ENCODE results near the gene JAM3.

JAM3 gene

DNA sequence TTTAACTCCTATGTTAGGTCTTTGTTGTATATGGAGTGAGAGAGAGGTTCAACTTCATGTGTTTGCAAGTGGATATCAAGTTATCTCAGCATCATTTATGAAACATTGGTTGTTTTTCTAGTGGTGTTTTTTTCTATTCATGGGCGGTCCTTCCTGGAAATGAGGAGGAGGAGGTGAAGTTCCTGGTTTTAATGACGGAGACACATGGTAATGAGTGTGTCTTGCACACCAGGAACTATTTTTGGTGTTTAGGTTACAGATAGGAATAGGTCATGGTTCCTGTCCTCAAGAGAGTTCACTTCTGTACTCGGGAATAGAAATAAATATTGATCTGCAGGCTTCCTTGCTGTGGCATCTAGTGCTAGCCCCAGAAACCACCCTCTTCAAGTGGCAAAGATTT, 74.9 kb downstream of the JAM3 start:
- H2BK5ac ChIP-seq (ENCODE audit: low read depth, low read length, poor library complexity, severe bottlenecking) = no peak overlapping the region
- no peak for DNase-seq
- no peak overlapping the region for H2BK120ac ChIP-seq (ENCODE audit: low read depth, low read length)
- H2AFZ ChIP-seq (ENCODE audit: low read depth, low read length) = no peak overlapping the region
- no peak overlapping the region for H3K4me2 ChIP-seq (ENCODE audit: low read length, poor library complexity, severe bottlenecking)
- WGBS = 98% methylated on average over 3 of the region's 3 CpGs
- no peak overlapping the region for H2BK15ac ChIP-seq (ENCODE audit: low read depth, poor library complexity, severe bottlenecking)
- H3K4ac ChIP-seq (ENCODE audit: low read depth in 1 of 2, low read length in 2 of 2) = no peak overlapping the region
- no peaks in the 10 kb centered on the region for H3K9me3 ChIP-seq (ENCODE audit: control insufficient read depth, low read length)
- H3K79me1 ChIP-seq (replicated peaks; ENCODE audit: low read length, poor library complexity, severe bottlenecking) = no peaks in the 10 kb centered on the region
- H3K14ac ChIP-seq (ENCODE audit: low read length in 2 of 2) = no peak overlapping the region
- no peaks in the 10 kb centered on the region for H3K4me1 ChIP-seq (ENCODE audit: control insufficient read depth, insufficient read depth, low read depth, low read length)
- H3K18ac ChIP-seq (ENCODE audit: low read depth in 1 of 2, low read length in 2 of 2) = no peak overlapping the region
- H4K91ac ChIP-seq (ENCODE audit: low read length) = no peak overlapping the region
- H4K8ac ChIP-seq (ENCODE audit: low read length) = no peak overlapping the region
- no peak overlapping the region for H2AK5ac ChIP-seq (ENCODE audit: low read length, severe bottlenecking)
- no peak overlapping the region for H3K23ac ChIP-seq (ENCODE audit: low read length in 2 of 2)
- H3K36me3 ChIP-seq (ENCODE audit: control insufficient read depth in 1 of 2, insufficient read depth in 2 of 2, low read depth in 1 of 2, low read length in 2 of 2) = peaks cover 14 to 51% of the 10 kb centered on the region in 2 experiments
- H3K9ac ChIP-seq (ENCODE audit: low read length) = no peak overlapping the region
- no peak overlapping the region for H3K27ac ChIP-seq (ENCODE audit: low read length, poor library complexity, severe bottlenecking)
- H2BK12ac ChIP-seq (ENCODE audit: low read length in 2 of 2) = no peak overlapping the region
- H3K4me3 ChIP-seq (ENCODE audit: insufficient read depth in 1 of 2, low read depth in 1 of 2, low read length in 2 of 2) = no peak overlapping the region
- H3K27me3 ChIP-seq (ENCODE audit: control insufficient read depth in 1 of 2, insufficient read depth in 1 of 2, low read length in 2 of 2) = no peaks in the 10 kb centered on the region

DNA sequence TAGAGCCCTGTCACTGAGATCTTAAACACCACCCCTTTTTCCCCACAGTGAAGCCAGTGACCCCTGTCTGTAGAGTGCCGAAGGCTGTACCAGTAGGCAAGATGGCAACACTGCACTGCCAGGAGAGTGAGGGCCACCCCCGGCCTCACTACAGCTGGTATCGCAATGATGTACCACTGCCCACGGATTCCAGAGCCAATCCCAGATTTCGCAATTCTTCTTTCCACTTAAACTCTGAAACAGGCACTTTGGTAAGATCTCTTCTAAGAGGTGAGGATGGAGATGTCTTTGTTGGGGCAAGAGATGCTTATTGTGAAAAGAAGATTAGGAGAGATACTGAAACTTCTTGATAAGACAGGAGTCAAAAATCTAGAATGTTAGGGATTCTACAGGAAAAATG, 75.9 kb downstream of the JAM3 start:
- H3K23ac ChIP-seq (ENCODE audit: low read length in 2 of 2) = no peak overlapping the region
- no peak overlapping the region for H2AK5ac ChIP-seq (ENCODE audit: low read length, severe bottlenecking)
- WGBS = 93% methylated on average over 5 of the region's 5 CpGs
- no peaks in the 10 kb centered on the region for H3K79me1 ChIP-seq (replicated peaks; ENCODE audit: low read length, poor library complexity, severe bottlenecking)
- H3K27ac ChIP-seq (ENCODE audit: low read length, poor library complexity, severe bottlenecking) = no peak overlapping the region
- no peak overlapping the region for H3K4me3 ChIP-seq (ENCODE audit: insufficient read depth in 1 of 2, low read depth in 1 of 2, low read length in 2 of 2)
- no peak overlapping the region for H4K91ac ChIP-seq (ENCODE audit: low read length)
- H2BK15ac ChIP-seq (ENCODE audit: low read depth, poor library complexity, severe bottlenecking) = no peak overlapping the region
- H2AFZ ChIP-seq (ENCODE audit: low read depth, low read length) = no peak overlapping the region
- H3K18ac ChIP-seq (ENCODE audit: low read depth in 1 of 2, low read length in 2 of 2) = no peak overlapping the region
- H2BK12ac ChIP-seq (ENCODE audit: low read length in 2 of 2) = no peak overlapping the region
- no peaks in the 10 kb centered on the region for H3K4me1 ChIP-seq (ENCODE audit: control insufficient read depth, insufficient read depth, low read depth, low read length)
- H2BK5ac ChIP-seq (ENCODE audit: low read depth, low read length, poor library complexity, severe bottlenecking) = no peak overlapping the region
- no peak overlapping the region for H3K4ac ChIP-seq (ENCODE audit: low read depth in 1 of 2, low read length in 2 of 2)
- no peaks in the 10 kb centered on the region for H3K9me3 ChIP-seq (ENCODE audit: control insufficient read depth, low read length)
- no peak overlapping the region for H3K9ac ChIP-seq (ENCODE audit: low read length)
- H4K8ac ChIP-seq (ENCODE audit: low read length) = no peak overlapping the region
- H3K36me3 ChIP-seq (ENCODE audit: control insufficient read depth in 1 of 2, insufficient read depth in 2 of 2, low read depth in 1 of 2, low read length in 2 of 2) = peaks cover 22 to 60% of the 10 kb centered on the region in 2 experiments
- H3K27me3 ChIP-seq (ENCODE audit: control insufficient read depth in 1 of 2, insufficient read depth in 1 of 2, low read length in 2 of 2) = no peaks in the 10 kb centered on the region
- no peak overlapping the region for H2BK120ac ChIP-seq (ENCODE audit: low read depth, low read length)
- H3K14ac ChIP-seq (ENCODE audit: low read length in 2 of 2) = no peak overlapping the region
- DNase-seq = no peak
- H3K4me2 ChIP-seq (ENCODE audit: low read length, poor library complexity, severe bottlenecking) = no peak overlapping the region

DNA sequence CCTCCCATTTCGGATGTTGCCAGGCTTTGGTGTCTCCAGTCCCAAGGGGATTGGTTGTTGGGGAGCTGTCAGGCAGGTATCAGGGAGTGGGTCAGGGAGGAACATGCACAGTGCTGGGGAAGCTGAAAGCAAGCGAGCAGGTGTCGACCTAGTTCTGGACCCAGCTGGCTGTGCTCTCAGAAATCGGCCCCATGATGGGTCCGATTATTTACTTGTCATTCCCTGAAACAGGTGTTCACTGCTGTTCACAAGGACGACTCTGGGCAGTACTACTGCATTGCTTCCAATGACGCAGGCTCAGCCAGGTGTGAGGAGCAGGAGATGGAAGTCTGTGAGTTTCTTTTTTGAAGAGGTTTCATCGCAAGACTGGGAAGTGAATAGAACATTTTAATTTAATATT, 76.8 kb downstream of the JAM3 start:
- no peak overlapping the region for H3K23ac ChIP-seq (ENCODE audit: low read length in 2 of 2)
- no peak overlapping the region for H3K27ac ChIP-seq (ENCODE audit: low read length, poor library complexity, severe bottlenecking)
- H3K79me1 ChIP-seq (replicated peaks; ENCODE audit: low read length, poor library complexity, severe bottlenecking) = no peaks in the 10 kb centered on the region
- H2BK15ac ChIP-seq (ENCODE audit: low read depth, poor library complexity, severe bottlenecking) = no peak overlapping the region
- H3K9ac ChIP-seq (ENCODE audit: low read length) = no peak overlapping the region
- no peak overlapping the region for H3K14ac ChIP-seq (ENCODE audit: low read length in 2 of 2)
- DNase-seq = no peak
- no peak overlapping the region for H2AFZ ChIP-seq (ENCODE audit: low read depth, low read length)
- no peak overlapping the region for H4K8ac ChIP-seq (ENCODE audit: low read length)
- peaks cover 27 to 65% of the 10 kb centered on the region in 2 experiments for H3K36me3 ChIP-seq (ENCODE audit: control insufficient read depth in 1 of 2, insufficient read depth in 2 of 2, low read depth in 1 of 2, low read length in 2 of 2)
- H3K9me3 ChIP-seq (ENCODE audit: control insufficient read depth, low read length) = no peaks in the 10 kb centered on the region
- no peak overlapping the region for H4K91ac ChIP-seq (ENCODE audit: low read length)
- 97% methylated on average over 7 of the region's 8 CpGs for WGBS
- H2BK5ac ChIP-seq (ENCODE audit: low read depth, low read length, poor library complexity, severe bottlenecking) = no peak overlapping the region
- no peak overlapping the region for H3K4me3 ChIP-seq (ENCODE audit: insufficient read depth in 1 of 2, low read depth in 1 of 2, low read length in 2 of 2)
- H3K4ac ChIP-seq (ENCODE audit: low read depth in 1 of 2, low read length in 2 of 2) = no peak overlapping the region
- no peak overlapping the region for H2AK5ac ChIP-seq (ENCODE audit: low read length, severe bottlenecking)
- no peak overlapping the region for H3K18ac ChIP-seq (ENCODE audit: low read depth in 1 of 2, low read length in 2 of 2)
- H2BK120ac ChIP-seq (ENCODE audit: low read depth, low read length) = no peak overlapping the region
- no peak overlapping the region for H2BK12ac ChIP-seq (ENCODE audit: low read length in 2 of 2)
- no peaks in the 10 kb centered on the region for H3K27me3 ChIP-seq (ENCODE audit: control insufficient read depth in 1 of 2, insufficient read depth in 1 of 2, low read length in 2 of 2)
- no peak overlapping the region for H3K4me2 ChIP-seq (ENCODE audit: low read length, poor library complexity, severe bottlenecking)
- peaks cover 2% of the 10 kb centered on the region for H3K4me1 ChIP-seq (ENCODE audit: control insufficient read depth, insufficient read depth, low read depth, low read length)

DNA sequence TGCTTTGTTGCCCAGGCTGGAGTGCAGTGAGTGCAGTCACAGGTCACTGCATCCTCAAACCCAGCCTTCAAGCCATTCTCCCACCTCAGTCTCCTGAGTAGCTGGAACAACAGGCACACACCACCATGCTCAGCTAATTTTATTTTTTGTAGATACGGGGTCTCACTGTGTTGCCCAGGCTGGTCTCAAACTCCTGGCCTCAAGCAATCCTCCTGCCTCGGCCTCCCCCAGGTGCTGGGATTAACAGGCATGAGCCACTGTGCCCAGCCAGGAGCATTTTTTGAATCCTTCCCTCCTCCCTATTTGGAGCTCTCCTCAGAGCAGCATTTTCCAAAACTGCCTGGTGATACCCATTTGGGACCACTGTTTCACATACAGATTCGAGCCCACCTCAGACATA, 77.7 kb downstream of the JAM3 start:
- Histone ChIP-seq H3K4me2 (ENCODE audit: low read length, poor library complexity, severe bottlenecking) (no peak overlapping the region), H3K4ac (ENCODE audit: low read depth in 1 of 2, low read length in 2 of 2) (no peak overlapping the region), H4K8ac (ENCODE audit: low read length) (no peak overlapping the region), H4K91ac (ENCODE audit: low read length) (no peak overlapping the region), H2BK15ac (ENCODE audit: low read depth, poor library complexity, severe bottlenecking) (no peak overlapping the region), H3K79me1 (replicated peaks; ENCODE audit: low read length, poor library complexity, severe bottlenecking) (no peaks in the 10 kb centered on the region), H2AK5ac (ENCODE audit: low read length, severe bottlenecking) (no peak overlapping the region), H3K27me3 (ENCODE audit: control insufficient read depth in 1 of 2, insufficient read depth in 1 of 2, low read length in 2 of 2) (no peaks in the 10 kb centered on the region), H3K9ac (ENCODE audit: low read length) (no peak overlapping the region), H3K14ac (ENCODE audit: low read length in 2 of 2) (no peak overlapping the region), H2AFZ (ENCODE audit: low read depth, low read length) (no peak overlapping the region), H2BK5ac (ENCODE audit: low read depth, low read length, poor library complexity, severe bottlenecking) (no peak overlapping the region), H3K9me3 (ENCODE audit: control insufficient read depth, low read length) (no peaks in the 10 kb centered on the region), H3K4me1 (ENCODE audit: control insufficient read depth, insufficient read depth, low read depth, low read length) (peaks cover 2% of the 10 kb centered on the region), H3K23ac (ENCODE audit: low read length in 2 of 2) (no peak overlapping the region), H3K27ac (ENCODE audit: low read length, poor library complexity, severe bottlenecking) (no peak overlapping the region), H2BK120ac (ENCODE audit: low read depth, low read length) (no peak overlapping the region), H3K4me3 (ENCODE audit: insufficient read depth in 1 of 2, low read depth in 1 of 2, low read length in 2 of 2) (no peak overlapping the region), H2BK12ac (ENCODE audit: low read length in 2 of 2) (no peak overlapping the region), H3K18ac (ENCODE audit: low read depth in 1 of 2, low read length in 2 of 2) (no peak overlapping the region), H3K36me3 (ENCODE audit: control insufficient read depth in 1 of 2, insufficient read depth in 2 of 2, low read depth in 1 of 2, low read length in 2 of 2) (peaks cover 33 to 69% of the 10 kb centered on the region in 2 experiments)
- WGBS = 92% methylated on average over 3 of the region's 3 CpGs
- no peak for DNase-seq
